Stimulated activated CD8-positive, alpha-beta memory T cell treated with anti-CD3 and anti-CD28 coated beads, Interleukin-7, amount 100 ng/mL, for 4 hours (primary cell): ENCODE measurements around the gene TMEM101.
"Not testable (repeated sequence)": the region's sequence is repeated elsewhere in the genome, so short reads cannot be mapped to it uniquely, and the experiment has no call there.

ENCODE experiments used
- DNase-seq, 2 donors: peaks; one replicate each; pipeline ENCODE4 v3.0.0-alpha.2; 2020; ENCODE audit warnings: low read depth in 2 of 2

Gene TMEM101

DNA sequence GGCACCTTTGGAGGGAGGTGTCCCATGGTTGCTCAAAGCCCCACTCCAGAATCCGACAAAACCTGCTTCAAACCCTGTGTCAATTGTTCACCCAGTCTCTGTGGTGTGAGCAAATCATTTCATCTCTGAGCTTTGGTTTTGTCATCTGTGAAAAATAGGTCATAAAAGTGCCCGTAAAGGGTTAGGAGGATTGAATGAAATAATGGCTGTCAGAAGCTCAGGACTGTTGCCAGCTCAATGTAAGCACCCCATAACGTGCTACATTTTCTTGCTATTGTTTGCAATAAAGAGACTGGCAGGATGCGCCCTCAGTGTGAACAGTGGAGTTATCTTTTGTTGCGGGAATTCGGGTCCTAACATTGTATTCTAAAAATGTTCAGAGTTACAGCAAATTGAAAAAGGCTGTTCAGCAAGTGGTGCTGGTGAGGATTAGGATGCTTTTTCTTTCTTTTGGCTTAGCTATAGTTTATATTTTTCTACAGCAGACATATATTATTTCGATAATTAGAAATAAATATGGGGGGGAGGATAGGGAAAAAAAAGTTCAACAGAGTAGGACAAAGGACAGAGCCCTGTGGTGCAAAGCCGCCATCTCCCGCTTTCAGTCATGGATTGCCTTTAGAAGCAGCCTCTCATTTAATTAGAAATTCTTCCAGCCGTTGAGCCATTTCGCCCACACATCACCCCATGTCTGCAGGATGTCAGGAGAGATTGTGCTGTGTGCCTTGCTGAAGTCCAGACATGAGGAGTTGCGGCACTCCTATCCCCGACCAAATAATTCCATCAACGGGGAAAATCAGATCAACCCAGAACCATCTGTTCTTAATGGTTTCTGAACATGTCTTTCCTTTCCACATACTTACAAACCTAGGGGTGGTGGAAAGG, 40.1 kb downstream of the TMEM101 start:
- no peak for DNase-seq

DNA sequence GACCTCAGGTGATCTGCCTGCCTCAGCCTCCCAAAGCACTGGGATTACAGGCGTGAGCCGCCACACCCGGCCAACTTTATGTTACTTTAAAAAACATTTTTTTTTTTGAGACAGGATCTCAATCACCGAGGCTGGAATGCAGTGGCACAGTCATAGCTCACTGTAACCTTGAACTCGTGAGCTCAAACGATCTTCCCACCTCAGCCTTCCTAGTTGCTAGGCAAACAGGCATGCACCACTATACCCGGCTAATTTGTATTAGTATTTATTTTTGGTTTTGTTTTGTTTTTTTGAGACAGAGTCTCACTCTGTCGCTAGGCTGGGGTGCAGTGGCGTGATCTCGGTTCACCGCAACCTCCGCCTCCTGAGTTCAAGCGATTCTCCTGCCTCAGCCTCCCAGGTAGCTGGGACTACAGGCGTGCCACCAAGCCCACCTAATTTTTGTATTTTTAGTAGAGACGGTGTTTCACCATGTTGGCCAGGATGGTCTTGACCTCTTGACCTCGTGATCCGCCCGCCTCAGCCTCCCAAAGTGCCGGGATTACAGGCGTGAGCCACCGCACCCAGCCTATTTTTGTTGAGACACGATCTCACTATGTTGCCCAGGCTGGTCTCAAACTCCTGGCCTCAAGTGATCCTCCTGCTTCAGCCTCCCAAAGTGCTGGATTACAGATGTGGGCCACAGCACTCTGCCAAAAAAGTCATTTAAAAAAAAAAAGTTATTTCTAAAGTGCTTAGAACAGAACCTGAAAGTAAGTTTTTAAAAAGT, 42.1 kb downstream of the TMEM101 start:
- not testable (repeated sequence) for DNase-seq

DNA sequence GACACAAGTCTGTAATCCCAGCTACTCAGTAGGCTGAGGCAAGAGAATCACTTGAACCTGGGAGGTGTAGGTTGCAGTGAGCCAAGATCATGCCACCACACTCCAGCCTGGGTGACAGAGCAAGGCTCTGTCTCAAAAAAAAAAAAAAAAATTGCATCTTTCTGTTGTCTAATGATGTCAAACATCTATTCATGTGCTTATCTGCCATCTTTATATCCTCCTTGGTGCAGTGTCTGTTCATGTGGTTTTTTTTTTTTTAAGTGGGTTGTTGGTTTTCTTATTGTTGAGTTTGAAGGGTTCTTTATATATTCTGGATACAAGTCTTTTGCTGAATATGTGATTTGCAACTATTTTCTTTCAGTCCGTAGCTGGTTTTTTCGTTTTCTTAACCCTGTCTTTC, 43.3 kb downstream of the TMEM101 start:
- not testable (repeated sequence) for DNase-seq

DNA sequence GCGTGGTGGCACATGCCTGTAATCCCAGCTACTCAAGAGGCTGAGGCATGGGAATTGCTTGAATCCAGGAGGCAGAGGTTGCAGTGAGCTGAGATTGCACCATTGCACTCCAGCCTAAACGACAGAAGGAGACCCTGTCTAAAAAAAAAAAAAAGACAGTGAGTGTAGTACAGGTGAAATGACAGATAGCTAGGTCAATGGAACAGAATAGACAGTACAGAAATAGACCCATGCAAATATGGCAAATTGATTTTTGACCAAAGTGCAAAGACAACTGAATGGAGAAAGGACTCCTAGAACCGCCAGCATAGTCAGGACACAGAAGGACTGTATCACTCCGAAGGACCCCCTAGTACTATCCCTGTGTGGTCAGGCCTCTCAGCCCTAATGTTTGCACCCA, 44.4 kb downstream of the TMEM101 start:
- no peak for DNase-seq

DNA sequence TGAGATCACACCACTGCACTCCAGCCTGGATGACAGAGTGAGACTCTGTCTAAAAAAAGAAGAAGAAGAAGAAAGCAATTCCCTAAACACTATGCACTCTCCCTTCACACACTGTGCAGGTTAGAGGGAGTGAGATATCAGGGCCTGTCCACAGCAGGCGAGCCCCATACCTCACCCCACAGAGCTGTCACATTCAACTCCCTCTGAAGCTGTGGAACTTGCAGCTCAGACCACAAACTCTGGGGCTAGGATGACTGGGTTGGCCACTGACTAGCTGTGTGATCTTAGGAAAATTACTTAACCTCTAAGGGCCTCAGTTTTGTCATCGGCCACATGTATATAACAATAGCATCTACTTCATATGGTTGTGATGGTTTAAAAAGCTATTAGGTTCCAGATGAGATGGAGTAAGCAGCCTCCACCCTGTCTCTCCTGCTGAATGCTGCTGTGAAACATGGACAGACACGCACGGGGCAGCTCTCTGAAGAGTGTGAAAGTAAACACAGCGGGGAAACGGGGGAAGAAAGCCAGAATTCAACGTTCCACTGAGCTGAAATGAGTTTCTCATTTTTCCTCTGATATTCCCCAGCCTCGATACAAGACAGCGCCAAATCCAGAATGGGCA, 47.4 kb downstream of the TMEM101 start:
- no peak for DNase-seq

DNA sequence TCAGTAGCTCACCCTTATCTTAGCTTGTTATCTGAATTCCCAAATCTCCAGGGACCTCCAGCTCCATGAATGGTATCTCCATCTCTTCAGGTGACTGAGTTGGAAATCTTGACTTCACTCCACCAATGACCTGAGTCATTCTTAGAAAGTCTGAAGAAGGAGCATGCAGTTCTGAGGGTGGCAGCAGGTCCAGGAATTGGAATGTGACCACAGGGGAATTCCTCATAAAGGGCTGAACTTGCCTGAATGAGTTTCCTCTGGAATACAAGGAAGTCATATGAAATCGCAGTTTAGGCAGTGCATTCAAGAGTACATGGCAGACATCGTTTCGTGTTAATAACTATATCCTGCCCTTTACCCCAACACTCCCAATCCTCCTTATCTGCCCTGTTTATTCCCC, 48.5 kb downstream of the TMEM101 start:
- DNase-seq, result no peak

DNA sequence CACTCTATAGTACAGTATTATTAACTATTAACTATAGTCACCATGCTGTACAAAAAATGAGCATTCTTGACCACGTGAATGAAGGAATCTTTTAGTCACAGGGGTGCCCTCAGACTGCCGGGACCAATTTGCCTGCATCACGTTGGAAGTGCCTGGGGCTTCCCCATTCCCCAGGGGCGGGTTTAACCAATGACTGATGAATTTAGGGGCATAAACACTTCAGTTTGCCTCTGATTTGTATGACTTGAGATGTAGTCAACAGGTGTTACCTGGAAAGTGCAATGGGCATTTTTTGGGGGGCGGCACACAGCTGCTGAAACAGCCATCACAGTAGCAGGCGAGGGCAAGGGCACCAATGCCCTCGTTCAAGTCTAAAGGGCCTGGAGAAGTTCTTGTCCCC, 52.3 kb downstream of the TMEM101 start:
- no peak for DNase-seq

DNA sequence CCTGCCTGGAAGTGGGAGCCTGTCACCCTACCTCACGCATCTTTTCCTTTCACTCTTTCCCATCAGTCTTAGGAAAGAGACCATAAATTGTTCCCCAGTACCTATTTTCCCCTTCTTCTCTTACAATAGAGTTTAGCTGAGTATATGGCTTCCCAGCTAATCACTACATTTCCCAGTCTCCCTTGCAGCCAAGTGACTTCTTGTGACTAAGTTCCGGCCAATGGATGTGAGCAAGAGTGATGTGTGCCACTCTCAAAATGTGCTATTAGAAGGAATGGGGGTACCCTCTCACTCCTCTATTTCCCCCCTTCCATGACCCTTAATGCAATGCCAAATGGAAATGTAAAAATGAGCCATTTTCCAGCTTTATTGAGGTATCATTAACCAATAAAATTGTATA, 52.8 kb downstream of the TMEM101 start:
- DNase-seq, result no peak

DNA sequence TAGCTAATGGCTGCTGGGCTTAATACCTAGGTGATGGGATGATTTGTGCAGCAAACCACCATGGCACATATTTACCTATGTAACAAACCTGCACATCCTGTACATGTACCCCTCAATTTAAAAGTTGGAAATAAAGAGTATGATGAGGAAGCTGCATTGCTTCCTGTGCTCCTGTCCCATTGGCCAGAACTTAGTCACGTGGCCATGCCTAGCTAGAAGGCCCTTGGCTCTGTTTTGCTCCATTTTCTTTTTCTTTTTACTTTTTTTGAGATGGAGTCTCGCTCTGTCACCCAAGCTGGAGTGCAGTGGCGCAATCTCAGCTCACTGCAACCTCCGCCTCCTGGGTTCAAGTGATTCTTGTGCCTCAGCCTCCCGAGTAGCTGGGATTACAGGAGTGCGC, 53.5 kb downstream of the TMEM101 start:
- DNase-seq, result not testable (repeated sequence)
